ENCODE data around the gene PEPD.

The PEPD gene

DNA sequence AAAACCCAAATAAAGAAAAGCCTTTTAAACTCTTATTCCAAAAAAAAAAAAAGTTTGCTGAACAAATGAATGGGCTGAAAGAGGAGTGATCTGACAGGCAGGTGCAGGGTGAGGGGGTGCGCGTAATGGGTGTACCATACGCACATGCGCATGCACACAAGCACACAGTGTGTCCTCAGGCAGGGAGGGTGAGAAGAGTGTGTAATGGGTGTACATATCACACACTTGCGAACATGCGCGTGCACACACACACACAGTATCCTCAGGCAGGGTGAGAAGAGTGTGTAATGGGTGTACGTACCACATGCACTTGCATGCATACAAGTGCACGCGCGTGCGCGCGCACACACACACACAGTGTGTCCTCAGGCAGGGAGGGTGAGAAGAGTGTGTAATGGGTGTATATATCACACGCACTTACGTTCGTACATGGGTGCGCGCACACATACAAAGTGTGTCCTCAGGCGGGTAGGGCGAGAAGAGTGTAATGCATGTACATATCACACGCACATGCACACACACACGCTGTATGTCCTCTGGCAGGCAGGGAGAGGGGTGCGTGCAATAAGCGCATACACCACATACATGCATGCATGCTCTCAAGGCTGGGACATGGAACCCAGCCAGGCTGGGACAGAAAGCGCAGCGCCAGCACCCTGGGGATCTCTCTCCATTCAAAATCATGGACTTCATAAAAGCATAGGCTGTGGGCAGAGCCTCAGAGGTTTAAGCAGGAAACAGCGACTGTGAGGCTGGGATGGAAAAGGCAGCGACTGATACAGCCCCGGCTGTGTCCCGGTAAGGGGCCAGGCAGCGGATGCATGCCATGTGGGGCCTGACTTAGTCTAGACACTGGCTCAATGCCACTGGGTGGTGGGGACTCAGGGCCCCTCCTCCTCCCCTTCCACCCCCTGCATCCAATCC lies 77.7 kb downstream of the PEPD start:
- no peak overlapping the region for H3K27ac Mint-ChIP-seq
- H3K4me1 Mint-ChIP-seq (ENCODE audit: low read depth): peaks cover 2% of the 10 kb centered on the region
- no peaks in the 10 kb centered on the region for H3K27me3 Mint-ChIP-seq
- H3K9me3 Mint-ChIP-seq (ENCODE audit: low read depth): no peaks in the 10 kb centered on the region
- H3K36me3 Mint-ChIP-seq: peaks cover 12% of the 10 kb centered on the region
- no peak overlapping the region for H3K4me3 Mint-ChIP-seq

DNA sequence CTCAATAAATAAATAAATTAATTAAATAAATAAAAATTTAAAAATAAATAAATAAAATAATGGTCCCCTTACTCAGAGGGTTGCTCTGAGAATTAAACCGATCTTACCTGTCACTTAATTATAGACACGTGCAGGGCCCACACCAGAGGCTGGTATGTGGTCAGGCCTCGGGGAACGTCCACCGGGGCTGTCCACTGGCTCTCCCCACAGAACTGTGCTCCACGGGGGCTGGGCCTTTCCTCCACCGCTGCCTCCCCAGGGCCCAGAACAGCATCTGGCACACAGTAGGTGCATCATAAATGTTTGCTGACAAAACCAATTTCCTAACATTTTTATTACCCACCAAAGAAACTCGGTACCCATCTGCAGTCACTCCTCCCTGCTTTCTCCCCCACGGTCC lies 78.9 kb downstream of the PEPD start:
- Mint-ChIP-seq H3K27me3 (no peaks in the 10 kb centered on the region), H3K4me1 (ENCODE audit: low read depth) (peaks cover 2% of the 10 kb centered on the region), H3K9me3 (ENCODE audit: low read depth) (no peaks in the 10 kb centered on the region), H3K36me3 (peaks cover 12% of the 10 kb centered on the region), H3K4me3 (no peak overlapping the region), H3K27ac (no peak overlapping the region)

DNA sequence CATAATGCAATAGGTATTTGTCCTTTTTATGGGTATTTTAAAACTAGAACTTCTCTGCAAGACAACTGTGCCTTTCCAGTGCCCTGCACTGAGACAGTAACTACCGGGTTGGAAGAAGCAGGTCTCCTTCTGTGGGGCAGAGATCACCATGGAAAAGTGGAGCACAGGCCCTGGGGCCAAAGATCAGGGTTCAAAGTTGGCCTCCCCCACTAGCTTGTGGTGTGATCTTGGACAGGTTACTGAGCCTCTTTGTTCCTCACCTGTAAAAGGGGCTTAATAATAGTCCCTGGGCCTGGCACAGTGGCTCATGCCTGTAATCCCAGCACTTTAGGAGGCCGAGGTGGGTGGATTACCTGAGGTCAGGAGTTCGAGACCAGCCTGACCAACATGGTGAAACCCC lies 79.8 kb downstream of the PEPD start:
- Mint-ChIP-seq H3K27me3 (no peaks in the 10 kb centered on the region), H3K36me3 (peaks cover 12% of the 10 kb centered on the region), H3K27ac (no peak overlapping the region), H3K9me3 (ENCODE audit: low read depth) (no peaks in the 10 kb centered on the region), H3K4me3 (no peak overlapping the region), H3K4me1 (ENCODE audit: low read depth) (peaks cover 2% of the 10 kb centered on the region)

DNA sequence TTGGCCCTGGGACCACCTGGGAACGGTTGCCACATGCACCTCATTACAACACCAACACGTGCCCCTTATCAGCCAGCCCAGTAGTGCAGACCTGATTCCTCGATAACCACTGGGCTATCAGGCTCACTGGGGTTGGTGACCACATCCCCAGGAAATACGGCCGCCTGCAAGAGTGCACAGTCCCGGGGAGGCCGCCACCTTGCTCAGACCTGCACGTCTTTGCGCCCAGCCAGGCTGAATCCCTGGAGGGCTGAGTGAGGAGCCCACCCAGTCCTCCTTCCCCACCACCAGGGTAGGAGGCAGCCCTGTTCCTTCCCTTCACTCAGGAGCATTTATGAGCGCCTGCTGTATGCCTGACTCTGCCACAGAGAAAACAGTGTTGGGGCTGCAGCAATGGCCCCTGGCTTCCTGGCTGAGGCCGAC lies 80.3 kb downstream of the PEPD start:
- Mint-ChIP-seq H3K27ac (no peak overlapping the region), H3K9me3 (ENCODE audit: low read depth) (no peaks in the 10 kb centered on the region), H3K36me3 (peaks cover 12% of the 10 kb centered on the region), H3K4me1 (ENCODE audit: low read depth) (peaks cover 2% of the 10 kb centered on the region), H3K27me3 (no peaks in the 10 kb centered on the region), H3K4me3 (no peak overlapping the region)

DNA sequence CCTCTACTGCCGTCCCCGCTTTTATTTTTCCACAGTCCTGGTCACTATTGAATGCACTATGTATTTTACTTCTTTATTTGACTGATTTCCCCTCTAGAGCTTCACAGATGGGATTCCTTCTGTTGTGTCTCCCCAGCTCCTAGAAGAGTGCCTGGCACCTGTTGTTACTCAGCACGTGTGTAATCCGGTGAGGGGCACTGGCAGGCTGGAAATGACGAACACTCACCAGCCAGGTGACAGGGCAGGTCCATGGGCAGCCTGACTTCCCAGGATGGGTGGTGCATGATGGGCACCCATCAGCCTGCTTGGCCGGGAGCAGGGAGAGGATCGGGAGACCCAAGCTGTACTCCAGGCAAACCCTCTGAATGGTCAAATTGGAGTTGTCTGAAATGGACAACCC lies 80.9 kb downstream of the PEPD start:
- Mint-ChIP-seq H3K4me1 (ENCODE audit: low read depth) (peaks cover 2% of the 10 kb centered on the region), H3K36me3 (peaks cover 10% of the 10 kb centered on the region), H3K9me3 (ENCODE audit: low read depth) (no peaks in the 10 kb centered on the region), H3K27me3 (no peaks in the 10 kb centered on the region), H3K27ac (no peak overlapping the region), H3K4me3 (no peak overlapping the region)

DNA sequence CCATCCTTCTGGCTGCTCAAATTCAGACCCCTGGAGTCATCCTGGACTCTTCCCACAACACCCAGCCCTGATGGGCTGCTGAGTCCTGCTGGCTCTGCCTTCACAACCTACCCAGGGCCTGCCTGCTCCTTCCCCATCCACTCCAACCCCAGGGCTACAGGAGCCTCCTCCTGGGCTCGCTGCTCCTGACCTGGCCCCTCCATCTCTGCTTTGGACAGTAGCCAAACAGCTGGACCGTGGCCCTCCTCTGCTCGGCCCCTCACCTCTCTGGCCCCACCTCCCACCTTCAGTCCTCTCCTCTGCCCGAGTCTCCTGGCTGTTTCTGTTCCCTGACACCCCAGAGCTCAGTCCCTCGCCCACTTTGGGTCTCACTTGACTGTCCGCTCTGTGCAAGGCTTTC lies 81.3 kb downstream of the PEPD start:
- H3K36me3 Mint-ChIP-seq: peaks cover 10% of the 10 kb centered on the region
- H3K4me1 Mint-ChIP-seq (ENCODE audit: low read depth): peaks cover 2% of the 10 kb centered on the region
- H3K27me3 Mint-ChIP-seq: no peaks in the 10 kb centered on the region
- no peak overlapping the region for H3K4me3 Mint-ChIP-seq
- no peak overlapping the region for H3K27ac Mint-ChIP-seq
- no peaks in the 10 kb centered on the region for H3K9me3 Mint-ChIP-seq (ENCODE audit: low read depth)

- no peaks in the 10 kb centered on the region for H3K9me3 Mint-ChIP-seq (ENCODE audit: low read depth)
- H3K27ac Mint-ChIP-seq: no peak overlapping the region
- H3K36me3 Mint-ChIP-seq: peaks cover 10% of the 10 kb centered on the region
- H3K4me3 Mint-ChIP-seq: no peak overlapping the region
- no peaks in the 10 kb centered on the region for H3K27me3 Mint-ChIP-seq
- peaks cover 2% of the 10 kb centered on the region for H3K4me1 Mint-ChIP-seq (ENCODE audit: low read depth)
These were observed 82.4 kb downstream of the PEPD start for GRCh38 chr19:33438987-33439781.

DNA sequence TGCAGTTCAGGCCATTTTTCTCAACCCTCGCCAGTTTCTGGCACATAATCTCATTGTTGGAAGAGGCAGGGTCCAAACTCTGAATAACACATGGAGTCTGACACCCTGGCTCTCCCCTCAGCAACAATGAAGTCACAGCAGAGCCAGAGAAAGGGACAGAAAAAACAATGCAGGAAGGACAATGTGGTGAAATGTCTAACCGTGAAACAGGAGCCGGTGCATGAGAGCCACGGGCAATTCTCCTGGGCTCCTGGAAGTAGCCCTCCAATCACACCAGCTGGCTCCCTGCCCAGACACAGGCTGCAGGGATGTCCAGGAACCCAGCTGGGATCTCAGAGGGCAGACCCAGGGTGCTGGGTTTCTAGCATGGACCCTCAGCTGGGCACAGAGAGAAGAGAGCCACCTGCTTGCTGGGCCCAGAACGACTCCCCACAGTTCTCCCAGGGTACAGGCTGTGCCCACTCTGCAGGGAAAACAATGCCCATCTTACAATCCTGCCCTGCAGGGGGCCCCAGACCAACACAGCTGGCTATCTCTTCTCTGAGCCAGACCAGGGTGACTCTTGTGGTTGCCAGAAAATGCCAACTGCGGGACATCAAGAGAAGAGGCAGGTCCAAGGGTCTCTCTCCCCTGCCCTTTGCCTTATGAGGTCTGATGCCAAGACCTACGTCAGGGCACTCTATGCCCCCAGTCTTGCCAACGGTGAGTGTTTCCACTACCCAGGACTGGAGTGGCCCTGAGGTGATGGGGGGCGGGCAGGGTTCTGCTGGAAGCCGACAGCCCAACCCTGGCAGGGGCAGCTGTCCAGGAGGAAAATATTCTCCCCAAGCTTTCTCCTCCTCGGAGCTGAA lies 83.5 kb downstream of the PEPD start:
- Mint-ChIP-seq H3K4me1 (ENCODE audit: low read depth) (peaks cover 2% of the 10 kb centered on the region), H3K4me3 (no peak overlapping the region), H3K27ac (no peak overlapping the region), H3K27me3 (no peaks in the 10 kb centered on the region), H3K9me3 (ENCODE audit: low read depth) (no peaks in the 10 kb centered on the region), H3K36me3 (peaks cover 5% of the 10 kb centered on the region)

DNA sequence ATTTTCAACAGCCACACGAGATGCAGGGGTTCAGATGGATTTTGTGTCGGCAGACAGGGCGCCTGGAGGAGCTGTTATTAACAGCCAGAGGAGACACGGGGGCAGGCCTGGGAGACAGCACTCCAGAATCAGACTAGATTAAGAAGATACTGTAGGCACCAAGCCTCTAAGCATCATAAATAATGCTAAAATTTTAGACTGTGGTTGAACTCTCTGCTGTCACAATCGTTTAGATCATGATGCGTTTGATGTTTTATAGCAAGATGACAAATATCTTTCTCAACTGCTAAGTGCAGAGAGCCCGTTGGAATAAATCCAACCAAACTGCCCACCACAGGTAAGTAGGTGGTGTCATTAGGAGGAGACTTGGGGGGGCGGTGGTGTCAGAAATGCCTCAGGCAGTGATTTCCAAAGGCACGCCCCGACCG lies 84.2 kb downstream of the PEPD start:
- no peak overlapping the region for H3K27ac Mint-ChIP-seq
- H3K4me3 Mint-ChIP-seq: no peak overlapping the region
- no peaks in the 10 kb centered on the region for H3K9me3 Mint-ChIP-seq (ENCODE audit: low read depth)
- H3K27me3 Mint-ChIP-seq: no peaks in the 10 kb centered on the region
- H3K36me3 Mint-ChIP-seq: peaks cover 3% of the 10 kb centered on the region
- H3K4me1 Mint-ChIP-seq (ENCODE audit: low read depth): peaks cover 2% of the 10 kb centered on the region

- no peaks in the 10 kb centered on the region for H3K9me3 Mint-ChIP-seq (ENCODE audit: low read depth)
- no peak overlapping the region for H3K27ac Mint-ChIP-seq
- no peak overlapping the region for H3K4me3 Mint-ChIP-seq
- peaks cover 2% of the 10 kb centered on the region for H3K36me3 Mint-ChIP-seq
- no peaks in the 10 kb centered on the region for H3K27me3 Mint-ChIP-seq
- peaks cover 1% of the 10 kb centered on the region for H3K4me1 Mint-ChIP-seq (ENCODE audit: low read depth)
These were observed 84.9 kb downstream of the PEPD start for GRCh38 chr19:33436360-33437345.

GRCh38 chr19:33435706-33436359 lies 85.8 kb downstream of the PEPD start:
- Mint-ChIP-seq H3K9me3 (ENCODE audit: low read depth) (no peaks in the 10 kb centered on the region), H3K27me3 (no peaks in the 10 kb centered on the region), H3K27ac (no peak overlapping the region), H3K36me3 (no peaks in the 10 kb centered on the region), H3K4me3 (no peak overlapping the region), H3K4me1 (ENCODE audit: low read depth) (peaks cover 4% of the 10 kb centered on the region)

- Mint-ChIP-seq H3K36me3 (no peaks in the 10 kb centered on the region), H3K27ac (no peak overlapping the region), H3K27me3 (no peaks in the 10 kb centered on the region), H3K9me3 (ENCODE audit: low read depth) (no peaks in the 10 kb centered on the region), H3K4me1 (ENCODE audit: low read depth) (peaks cover 8% of the 10 kb centered on the region), H3K4me3 (no peak overlapping the region)
These were observed 86.5 kb downstream of the PEPD start for GRCh38 chr19:33434886-33435705.
